GM06990 (cell line): Measurements from ENCODE around the gene BTBD18.
"Not testable (repeated sequence)": the region's sequence is repeated elsewhere in the genome, so short reads cannot be mapped to it uniquely, and the experiment has no call there.

Experiments
- DNase-seq: peaks from one replicate; pipeline ENCODE4 v3.0.0-alpha.2; 2011; ENCODE audit not compliant: insufficient read length; ENCODE audit errors: extremely low read depth
- H3K27me3 ChIP-seq: replicated peaks from 2 replicates; pipeline ENCODE4 v1.6.0; 2011; ENCODE audit warnings: low read length; ENCODE audit not compliant: control insufficient read depth, insufficient read depth
- H3K36me3 ChIP-seq: 2 replicates; pipeline ENCODE4 v1.5.1; 2011; ENCODE audit warnings: low read length; ENCODE audit not compliant: control insufficient read depth, insufficient read depth
- H3K4me3 ChIP-seq: replicated peaks from 2 replicates; pipeline ENCODE4 v1.5.1; 2011; ENCODE audit warnings: low read depth, mild to moderate bottlenecking, control low read depth, low read length
- TF ChIP-seq, protein P1 (sequence below): IDR thresholded peaks from 2 replicates; pipeline ENCODE4 v1.5.1; 2011; ENCODE audit warnings: low read length, control low read depth, mild to moderate bottlenecking, inconsistent platforms; ENCODE audit not compliant: insufficient read depth, poor library complexity, severe bottlenecking

The BTBD18 gene

GRCh38 chr11:57709802-57710367 is 41.7 kb downstream of the BTBD18 start:
- Histone ChIP-seq H3K4me3 (no peak overlapping the region), H3K27me3 (no peaks in the 10 kb centered on the region), H3K36me3 (peaks cover under 1% of the 10 kb centered on the region; the same call in 1 of the 2 replicates)
- DNase-seq = no peak
- TF ChIP-seq, protein P1, sequence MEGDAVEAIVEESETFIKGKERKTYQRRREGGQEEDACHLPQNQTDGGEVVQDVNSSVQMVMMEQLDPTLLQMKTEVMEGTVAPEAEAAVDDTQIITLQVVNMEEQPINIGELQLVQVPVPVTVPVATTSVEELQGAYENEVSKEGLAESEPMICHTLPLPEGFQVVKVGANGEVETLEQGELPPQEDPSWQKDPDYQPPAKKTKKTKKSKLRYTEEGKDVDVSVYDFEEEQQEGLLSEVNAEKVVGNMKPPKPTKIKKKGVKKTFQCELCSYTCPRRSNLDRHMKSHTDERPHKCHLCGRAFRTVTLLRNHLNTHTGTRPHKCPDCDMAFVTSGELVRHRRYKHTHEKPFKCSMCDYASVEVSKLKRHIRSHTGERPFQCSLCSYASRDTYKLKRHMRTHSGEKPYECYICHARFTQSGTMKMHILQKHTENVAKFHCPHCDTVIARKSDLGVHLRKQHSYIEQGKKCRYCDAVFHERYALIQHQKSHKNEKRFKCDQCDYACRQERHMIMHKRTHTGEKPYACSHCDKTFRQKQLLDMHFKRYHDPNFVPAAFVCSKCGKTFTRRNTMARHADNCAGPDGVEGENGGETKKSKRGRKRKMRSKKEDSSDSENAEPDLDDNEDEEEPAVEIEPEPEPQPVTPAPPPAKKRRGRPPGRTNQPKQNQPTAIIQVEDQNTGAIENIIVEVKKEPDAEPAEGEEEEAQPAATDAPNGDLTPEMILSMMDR = no peak

- not testable (repeated sequence) for DNase-seq, H3K4me3 ChIP-seq, H3K27me3 ChIP-seq, H3K36me3 ChIP-seq
Observed at GRCh38 chr11:57705432-57705831, 46.2 kb downstream of the BTBD18 start.

DNA sequence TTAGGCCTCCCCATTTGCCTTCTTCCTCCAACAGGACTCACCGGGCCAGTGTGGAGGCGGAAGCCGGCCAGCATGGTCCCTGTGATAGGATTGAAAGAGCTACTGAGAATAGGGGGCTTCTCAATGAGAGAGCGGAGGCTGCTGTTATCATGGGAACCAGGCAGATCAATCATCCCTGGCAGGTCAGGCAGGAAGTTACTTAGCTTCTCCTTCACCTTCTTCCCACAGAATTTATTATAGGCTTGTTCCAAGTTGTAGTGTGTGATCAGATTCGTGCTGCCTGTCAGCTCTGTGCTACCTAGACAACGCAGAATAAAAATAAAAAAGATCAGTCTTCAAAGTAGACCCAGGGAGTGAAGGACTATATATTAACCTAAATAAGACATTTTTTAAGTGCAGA is 46.7 kb downstream of the BTBD18 start:
- DNase-seq = no peak
- peaks cover 11% of the 10 kb centered on the region for H3K36me3 ChIP-seq
- H3K27me3 ChIP-seq = no peaks in the 10 kb centered on the region
- no peak overlapping the region for H3K4me3 ChIP-seq
- TF ChIP-seq, protein P1 = no peak

- Histone ChIP-seq H3K4me3 (no peak overlapping the region), H3K36me3 (peaks cover 24% of the 10 kb centered on the region), H3K27me3 (no peaks in the 10 kb centered on the region)
- DNase-seq = no peak
- TF ChIP-seq, protein P1 = no peak
Observed at GRCh38 chr11:57703341-57703740, 48.3 kb downstream of the BTBD18 start.

GRCh38 chr11:57700425-57700824 is 51.2 kb downstream of the BTBD18 start:
- no peak overlapping the region for H3K4me3 ChIP-seq
- H3K27me3 ChIP-seq = no peaks in the 10 kb centered on the region
- TF ChIP-seq, protein P1 = no peak
- no peak for DNase-seq
- H3K36me3 ChIP-seq = peaks cover 35% of the 10 kb centered on the region

- no peak for DNase-seq
- TF ChIP-seq, protein P1 = no peak
- H3K4me3 ChIP-seq = no peak overlapping the region
- no peaks in the 10 kb centered on the region for H3K27me3 ChIP-seq
- peaks cover 34% of the 10 kb centered on the region for H3K36me3 ChIP-seq
Observed at GRCh38 chr11:57699813-57700212, 51.8 kb downstream of the BTBD18 start.
